Measurements from ENCODE around the gene F12.

GRCh38 chr5:177430972-177431316, 21.6 kb upstream of the F12 start:
- TF ChIP-seq TCF7L2 (IDR thresholded peaks at IDR 0.05; ENCODE audit: borderline replicate concordance, low read depth, low read length) (no peak), SP2 (tag by site-specific recombination; IDR thresholded peaks at IDR 0.05) (no peak), ZNF560 (tag by site-specific recombination; IDR thresholded peaks at IDR 0.05; ENCODE audit: borderline replicate concordance) (no peak)

All from HEK293 (cell line).